ENCODE results near the gene AADACL2. TPM values are rescaled to one million over a fixed set of nuclear protein-coding genes. Genes with fewer than 3 reads are reported as not detected.

Gene AADACL2
- total RNA-seq, 1 experiment from 2014 or later = not detected

DNA sequence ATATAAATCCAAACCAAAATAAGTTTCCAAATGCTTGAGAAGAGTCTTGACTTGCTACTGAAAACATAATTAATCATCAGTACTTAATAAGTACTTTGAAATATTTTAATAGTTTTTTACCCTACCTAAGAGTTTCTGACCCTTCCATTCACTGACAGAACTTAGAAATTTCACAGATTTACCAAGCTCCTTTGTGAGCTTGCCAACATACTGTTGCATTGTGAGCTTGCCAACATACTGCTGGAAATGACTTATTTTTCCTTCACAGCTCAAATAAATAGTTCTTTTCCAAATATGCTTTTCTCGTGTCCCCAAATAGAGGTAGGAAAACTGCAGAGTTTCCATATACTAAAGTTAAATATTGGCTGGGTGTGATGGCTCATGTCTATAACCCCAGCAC is 70.5 kb downstream of the AADACL2 start:
- no peak overlapping the region for H3K14ac ChIP-seq (ENCODE audit: insufficient read depth, low read length)
- Mint-ChIP-seq H3K27me3 (ENCODE audit: low read depth) (no peaks in the 10 kb centered on the region), H3K9me3 (peaks cover 10 to 17% of the 10 kb centered on the region in 2 experiments), H3K4me3 (no peak overlapping the region), H3K4me1 (no peaks in the 10 kb centered on the region), H3K27ac (no peak overlapping the region), H3K36me3 (ENCODE audit: insufficient read depth in 1 of 3, low read depth in 3 of 3) (peaks cover 4 to 14% (median 6%) of the 10 kb centered on the region in 3 experiments; a peak in 5 of 7 replicates)
- no peak for DNase-seq
- no peak overlapping the region for H2BK120ac ChIP-seq (ENCODE audit: low read depth, low read length, poor library complexity, severe bottlenecking)
- no peaks in the 10 kb centered on the region for H3K4me1 ChIP-seq (ENCODE audit: insufficient read depth, low read length)
- H3K56ac ChIP-seq (ENCODE audit: insufficient read length, low read depth, low read length) = no peak overlapping the region
- H4K5ac ChIP-seq (ENCODE audit: insufficient read length, low read depth, low read length) = no peak overlapping the region
- H3K9me3 ChIP-seq (ENCODE audit: control insufficient read depth, low read depth, low read length) = no peaks in the 10 kb centered on the region
- H2AK5ac ChIP-seq (ENCODE audit: insufficient read length, low read length) = no peak overlapping the region
- no peak overlapping the region for H3K18ac ChIP-seq (ENCODE audit: insufficient read length, low read depth, low read length)
- H3K79me2 ChIP-seq (ENCODE audit: insufficient read depth, low read length) = no peaks in the 10 kb centered on the region
- no peak overlapping the region for H3K4ac ChIP-seq (ENCODE audit: low read depth, low read length)
- H3K23ac ChIP-seq (ENCODE audit: insufficient read length, low read depth, low read length) = no peak overlapping the region
- no peak overlapping the region for H2BK20ac ChIP-seq (ENCODE audit: low read depth, low read length, poor library complexity, severe bottlenecking)
- TF ChIP-seq, protein P1, sequence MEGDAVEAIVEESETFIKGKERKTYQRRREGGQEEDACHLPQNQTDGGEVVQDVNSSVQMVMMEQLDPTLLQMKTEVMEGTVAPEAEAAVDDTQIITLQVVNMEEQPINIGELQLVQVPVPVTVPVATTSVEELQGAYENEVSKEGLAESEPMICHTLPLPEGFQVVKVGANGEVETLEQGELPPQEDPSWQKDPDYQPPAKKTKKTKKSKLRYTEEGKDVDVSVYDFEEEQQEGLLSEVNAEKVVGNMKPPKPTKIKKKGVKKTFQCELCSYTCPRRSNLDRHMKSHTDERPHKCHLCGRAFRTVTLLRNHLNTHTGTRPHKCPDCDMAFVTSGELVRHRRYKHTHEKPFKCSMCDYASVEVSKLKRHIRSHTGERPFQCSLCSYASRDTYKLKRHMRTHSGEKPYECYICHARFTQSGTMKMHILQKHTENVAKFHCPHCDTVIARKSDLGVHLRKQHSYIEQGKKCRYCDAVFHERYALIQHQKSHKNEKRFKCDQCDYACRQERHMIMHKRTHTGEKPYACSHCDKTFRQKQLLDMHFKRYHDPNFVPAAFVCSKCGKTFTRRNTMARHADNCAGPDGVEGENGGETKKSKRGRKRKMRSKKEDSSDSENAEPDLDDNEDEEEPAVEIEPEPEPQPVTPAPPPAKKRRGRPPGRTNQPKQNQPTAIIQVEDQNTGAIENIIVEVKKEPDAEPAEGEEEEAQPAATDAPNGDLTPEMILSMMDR (conservative IDR thresholded peaks at IDR 0.05) = no peak
- H3T11ph ChIP-seq (ENCODE audit: low read length) = no peak overlapping the region
- H3K27ac ChIP-seq (ENCODE audit: insufficient read length, low read depth, low read length) = no peak overlapping the region
- no peak overlapping the region for H4K8ac ChIP-seq (replicated peaks; ENCODE audit: insufficient read length, low read depth, low read length)
- H2AFZ ChIP-seq (ENCODE audit: low read length) = no peak overlapping the region
- H3K23me2 ChIP-seq (ENCODE audit: insufficient read length, low read depth, low read length, poor library complexity, severe bottlenecking) = no peaks in the 10 kb centered on the region
- H4K20me1 ChIP-seq (ENCODE audit: control insufficient read depth, insufficient read depth, insufficient read length) = no peaks in the 10 kb centered on the region
- no peak overlapping the region for H3K9ac ChIP-seq (ENCODE audit: extremely low read depth, insufficient read length, low read length)
- no peak overlapping the region for H2BK15ac ChIP-seq (ENCODE audit: low read depth, low read length)
- no peaks in the 10 kb centered on the region for H3K27me3 ChIP-seq (ENCODE audit: insufficient read depth, low read length)
- H3K79me1 ChIP-seq (ENCODE audit: insufficient read depth, low read depth, low read length, poor library complexity, severe bottlenecking) = no peaks in the 10 kb centered on the region
- H2BK12ac ChIP-seq (ENCODE audit: insufficient read length, low read depth, low read length) = no peak overlapping the region
- no peak overlapping the region for H4K91ac ChIP-seq (ENCODE audit: insufficient read length, low read depth, low read length)
- H2BK5ac ChIP-seq (ENCODE audit: insufficient read length, low read length) = no peak overlapping the region
- no peak overlapping the region for H3K4me2 ChIP-seq (ENCODE audit: insufficient read depth, insufficient read length, low read length)
- WGBS (ENCODE audit: extremely low coverage, insufficient read length, low lambda C conversion rate) = no CpG with 5 or more reads among the region's 1 CpG
